ENCODE data around the gene NLRP6.

GRCh38 chr11:293852-294661 is 15.8 kb downstream of the NLRP6 start:
- TF ChIP-seq CTCF (IDR thresholded peaks at IDR 0.05) (no peak), POLR2A (IDR thresholded peaks at IDR 0.05) (no peak)

Measured in esophagus squamous epithelium (tissue), 4 donors.